ENCODE data around the gene DMRTA2. TPM values are rescaled to one million over a fixed set of nuclear protein-coding genes. Genes with fewer than 3 reads are reported as not detected.

DMRTA2 gene
- total RNA-seq, 4 donors from 2014 or later, result not detected

GRCh38 chr1:50421366-50421748, 1.9 kb downstream of the DMRTA2 start:
- TF ChIP-seq POLR2A (IDR thresholded peaks at IDR 0.05) (no peak), CTCF (IDR thresholded peaks at IDR 0.05) (no peak)
- peaks cover 0 to 48% of the 10 kb centered on the region in 2 donors for H3K4me1 ChIP-seq
- intact Hi-C loops (cut with DNase I; ENCODE audit: low total_unique reads), result no loop called here
- no peak for DNase-seq
- H3K9me3 ChIP-seq, result no peaks in the 10 kb centered on the region
- H3K36me3 ChIP-seq, result no peaks in the 10 kb centered on the region
- no peak overlapping the region for H3K27ac ChIP-seq
- H3K27me3 ChIP-seq, result peaks cover 5 to 85% of the 10 kb centered on the region in 2 donors
- no peak overlapping the region for H3K4me3 ChIP-seq

- H3K27me3 ChIP-seq, result peaks cover 5 to 85% of the 10 kb centered on the region in 2 donors
- intact Hi-C loops (cut with DNase I; ENCODE audit: low total_unique reads), result no loop called here
Measured at GRCh38 chr1:50420689-50421365, 2.4 kb downstream of the DMRTA2 start.

GRCh38 chr1:50419907-50420677, 3.2 kb downstream of the DMRTA2 start:
- Histone ChIP-seq H3K27me3 (peaks cover 5 to 84% of the 10 kb centered on the region in 2 donors), H3K4me1 (peaks cover 0 to 45% of the 10 kb centered on the region in 2 donors), H3K27ac (no peak overlapping the region), H3K36me3 (no peaks in the 10 kb centered on the region), H3K9me3 (no peaks in the 10 kb centered on the region), H3K4me3 (no peak overlapping the region)
- DNase-seq, result no peak
- TF ChIP-seq CTCF (IDR thresholded peaks at IDR 0.05) (no peak), POLR2A (IDR thresholded peaks at IDR 0.05) (no peak)
- intact Hi-C loops (cut with DNase I; ENCODE audit: low total_unique reads), result no loop called here

More at GRCh38 chr1:50420689-50421365, 2.4 kb downstream of the DMRTA2 start:
- Histone ChIP-seq H3K27ac (no peak overlapping the region), H3K4me3 (no peak overlapping the region), H3K36me3 (no peaks in the 10 kb centered on the region), H3K4me1 (peaks cover 0 to 51% of the 10 kb centered on the region in 2 donors), H3K9me3 (no peaks in the 10 kb centered on the region)
- no peak for TF ChIP-seq CTCF (IDR thresholded peaks at IDR 0.05)
- no peak for TF ChIP-seq POLR2A (IDR thresholded peaks at IDR 0.05)
- no peak for DNase-seq

GRCh38 chr1:50419192-50419906, 3.9 kb downstream of the DMRTA2 start:
- Histone ChIP-seq H3K9me3 (no peaks in the 10 kb centered on the region), H3K36me3 (no peaks in the 10 kb centered on the region), H3K27me3 (peaks cover 5 to 76% of the 10 kb centered on the region in 2 donors), H3K4me3 (no peak overlapping the region), H3K27ac (no peak overlapping the region), H3K4me1 (peaks cover 0 to 38% of the 10 kb centered on the region in 2 donors)
- TF ChIP-seq POLR2A (IDR thresholded peaks at IDR 0.05) (no peak), CTCF (IDR thresholded peaks at IDR 0.05) (no peak)
- no peak for DNase-seq
- intact Hi-C loops (cut with DNase I; ENCODE audit: low total_unique reads), result no loop called here
